A172 (cell line): ENCODE data around the gene OPN5. TPM values are rescaled to one million over a fixed set of nuclear protein-coding genes. Genes with fewer than 3 reads are reported as not detected.
"Not testable (repeated sequence)": the region's sequence is repeated elsewhere in the genome, so short reads cannot be mapped to it uniquely, and the experiment has no call there.

Experiments used
- DNase-seq: peaks from one replicate; pipeline ENCODE4 v3.0.0-alpha.2; 2015; ENCODE audit warnings: low spot score
- total RNA-seq: library from RNA; depleted of rRNA; stranded (reverse); fragments of >200 nt; shearing (Covaris generic); gene quantifications from 2 replicates; pipeline ENCODE4 v1.2.3, GENCODE V29; 2014; rRNA removed

The OPN5 gene
- total RNA-seq = not detected in 2 replicates

- no peak for DNase-seq
Observed at GRCh38 chr6:47781732-47782131, at the start of gene OPN5. TSS of gene OPN5 (plus strand) at chr6:47782032. CDS start at chr6:47782067, 35 bp downstream.

GRCh38 chr6:47733879-47734558 lies 47.8 kb upstream of the OPN5 start:
- no peak for DNase-seq

- no peak for DNase-seq
Observed at GRCh38 chr6:47734831-47735481, 46.9 kb upstream of the OPN5 start.

- DNase-seq = no peak
Observed at GRCh38 chr6:47736083-47736700, 45.6 kb upstream of the OPN5 start.

GRCh38 chr6:47737406-47737805 lies 44.4 kb upstream of the OPN5 start:
- DNase-seq = no peak

- no peak for DNase-seq
Observed at GRCh38 chr6:47740714-47741113, 41.1 kb upstream of the OPN5 start.

GRCh38 chr6:47741807-47742206 lies 40.0 kb upstream of the OPN5 start:
- peak; percentile 72 for DNase-seq

GRCh38 chr6:47743744-47744143 lies 38.1 kb upstream of the OPN5 start:
- DNase-seq = no peak

- not testable (repeated sequence) for DNase-seq
Observed at GRCh38 chr6:47745269-47745668, 36.6 kb upstream of the OPN5 start.

- DNase-seq = no peak
Observed at GRCh38 chr6:47749757-47750156, 32.1 kb upstream of the OPN5 start.

- no peak for DNase-seq
Observed at GRCh38 chr6:47752801-47753200, 29.0 kb upstream of the OPN5 start.

GRCh38 chr6:47759364-47759763 lies 22.5 kb upstream of the OPN5 start:
- DNase-seq = no peak

GRCh38 chr6:47762502-47762901 lies 19.3 kb upstream of the OPN5 start:
- DNase-seq = no peak

- no peak for DNase-seq
Observed at GRCh38 chr6:47766445-47766844, 15.4 kb upstream of the OPN5 start.

- no peak for DNase-seq
Observed at GRCh38 chr6:47767102-47767501, 14.7 kb upstream of the OPN5 start.

- no peak for DNase-seq
Observed at GRCh38 chr6:47769982-47770381, 11.8 kb upstream of the OPN5 start.

GRCh38 chr6:47772359-47772758 lies 9.5 kb upstream of the OPN5 start:
- DNase-seq = no peak

- DNase-seq = no peak
Observed at GRCh38 chr6:47773005-47773404, 8.8 kb upstream of the OPN5 start.

- peak; percentile 58 for DNase-seq
Observed at GRCh38 chr6:47780510-47781356, 1.1 kb upstream of the OPN5 start.

GRCh38 chr6:47785182-47785581 lies 3.4 kb downstream of the OPN5 start:
- DNase-seq = no peak

- DNase-seq = peak; percentile 30
Observed at GRCh38 chr6:47787620-47788497, 6.0 kb downstream of the OPN5 start.
